Measurements from ENCODE around the gene RAB44.
A peak's percentile ranks its signal among the peaks of the same experiment; 100 is the strongest.

Gene RAB44

DNA sequence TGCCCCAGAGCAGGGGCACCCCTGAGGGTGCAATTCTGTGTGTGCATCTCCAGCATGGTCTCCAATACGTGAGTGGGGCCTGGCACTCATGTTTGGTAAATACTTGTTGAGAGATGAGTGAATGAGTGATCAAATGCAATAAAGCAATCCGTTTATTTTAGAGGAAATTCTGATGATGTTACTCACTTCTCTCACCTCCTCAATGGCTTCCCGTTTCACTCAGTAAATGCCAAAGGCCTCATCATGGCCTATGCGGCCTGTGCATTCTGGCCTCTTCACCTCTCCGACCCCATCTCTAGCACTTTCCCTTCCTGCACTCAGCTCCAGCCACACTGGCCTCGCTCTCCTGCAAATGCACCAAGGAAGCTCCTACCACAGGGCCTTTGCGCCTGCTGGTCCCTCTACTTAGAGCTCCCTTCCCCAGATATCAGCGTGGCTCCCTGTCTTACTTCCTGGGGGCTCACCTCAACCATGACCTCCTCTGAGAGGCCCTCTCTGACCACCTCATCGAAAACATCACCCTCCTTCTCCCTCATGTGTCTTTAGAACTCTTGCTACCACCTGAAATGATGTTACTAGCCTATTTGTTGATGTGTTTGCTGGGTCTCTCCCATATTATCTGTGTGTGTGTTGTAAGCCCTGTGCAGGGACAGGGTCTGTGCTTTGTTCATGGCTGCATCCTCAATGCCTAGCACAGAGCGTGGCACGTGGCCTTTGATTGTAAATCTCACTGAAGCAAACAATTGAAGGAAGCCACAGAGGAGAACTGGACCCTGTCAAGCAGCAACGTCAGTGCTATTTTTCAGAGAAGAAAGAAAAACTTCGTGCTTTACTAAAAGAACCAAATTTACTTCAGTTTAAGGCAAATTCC is 42.6 kb downstream of the RAB44 start:
- Mint-ChIP-seq H3K27me3 (peaks cover under 1% of the 10 kb centered on the region), H3K9me3 (no peaks in the 10 kb centered on the region), H3K4me3 (no peak overlapping the region), H3K4me1 (peaks cover 6% of the 10 kb centered on the region), H3K27ac (peak overlapping the region; percentile 34 to 79)
- DNase-seq: no peak
- ATAC-seq: no peak

DNA sequence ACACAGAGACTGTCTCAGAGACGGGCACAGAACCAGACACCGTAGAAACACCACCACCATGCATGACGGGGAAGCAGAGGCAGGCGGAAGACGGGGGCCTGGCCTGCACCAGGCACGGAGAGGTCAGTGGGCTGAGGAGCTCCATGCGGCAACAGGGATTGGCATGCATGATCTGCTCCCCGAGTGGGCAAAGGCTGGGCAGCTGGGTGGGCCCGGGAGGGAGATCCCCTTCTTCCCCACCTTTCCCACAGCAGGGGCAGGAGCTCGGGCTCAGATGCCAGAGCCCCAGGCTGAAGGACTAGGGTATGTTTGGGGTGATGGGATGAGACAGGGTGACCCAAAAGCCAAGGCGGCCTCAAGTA is 43.2 kb downstream of the RAB44 start:
- Mint-ChIP-seq H3K9me3 (no peaks in the 10 kb centered on the region), H3K4me3 (no peak overlapping the region), H3K27ac (peak overlapping the region; percentile 34 to 79), H3K4me1 (peaks cover 5% of the 10 kb centered on the region), H3K27me3 (no peaks in the 10 kb centered on the region)
- DNase-seq: no peak
- ATAC-seq: no peak

DNA sequence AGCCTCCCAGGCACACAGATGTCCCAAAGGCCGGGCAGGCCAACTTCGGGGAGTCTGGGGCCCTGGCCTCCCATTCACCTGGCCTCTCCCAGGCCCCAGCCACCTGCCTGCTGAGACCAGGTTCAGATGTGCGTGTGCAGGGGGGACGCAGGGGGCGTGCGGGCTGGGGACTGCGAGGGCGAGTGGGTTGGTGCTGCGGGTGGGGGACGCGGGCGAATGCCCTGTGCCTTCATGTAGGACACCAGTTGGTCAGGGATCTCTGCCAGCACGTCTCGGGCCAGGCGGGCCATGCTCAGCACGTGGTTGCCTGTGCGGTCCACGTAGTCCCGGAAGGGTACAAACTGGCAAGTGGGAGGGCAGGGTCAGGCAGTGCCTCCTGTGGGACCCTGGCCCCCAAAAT is 44.5 kb downstream of the RAB44 start:
- Mint-ChIP-seq H3K27ac (no peak overlapping the region), H3K4me3 (no peak overlapping the region), H3K27me3 (peaks cover 9% of the 10 kb centered on the region), H3K4me1 (peaks cover 5% of the 10 kb centered on the region), H3K9me3 (no peaks in the 10 kb centered on the region)
- DNase-seq: no peak
- peak; percentile 29 for ATAC-seq

DNA sequence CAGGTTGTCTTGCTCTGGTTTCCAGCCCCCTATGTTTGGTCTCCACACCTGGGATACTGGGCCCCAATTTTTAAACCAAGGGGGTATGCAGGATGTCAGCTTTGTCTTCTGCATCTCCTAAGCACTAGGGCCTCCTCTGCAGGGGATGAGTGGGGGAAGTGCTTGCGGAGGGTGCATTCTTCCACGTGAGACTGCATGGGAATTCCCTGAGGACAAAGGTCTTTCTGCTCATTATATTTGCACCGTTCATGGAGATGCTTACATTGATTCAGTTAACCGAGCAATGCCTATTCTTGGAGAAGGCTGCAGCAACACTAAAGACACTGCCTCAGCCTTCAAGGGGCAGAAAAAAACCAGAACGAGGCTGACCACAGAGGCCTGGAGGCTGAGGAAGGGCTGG is 45.4 kb downstream of the RAB44 start:
- H3K9me3 Mint-ChIP-seq: no peaks in the 10 kb centered on the region
- peaks cover 9% of the 10 kb centered on the region for H3K27me3 Mint-ChIP-seq
- H3K27ac Mint-ChIP-seq: peak overlapping the region in 1 of 2 donors; percentile 5
- peaks cover 5% of the 10 kb centered on the region for H3K4me1 Mint-ChIP-seq
- ATAC-seq (no peak), DNase-seq (no peak)
- no peak overlapping the region for H3K4me3 Mint-ChIP-seq

DNA sequence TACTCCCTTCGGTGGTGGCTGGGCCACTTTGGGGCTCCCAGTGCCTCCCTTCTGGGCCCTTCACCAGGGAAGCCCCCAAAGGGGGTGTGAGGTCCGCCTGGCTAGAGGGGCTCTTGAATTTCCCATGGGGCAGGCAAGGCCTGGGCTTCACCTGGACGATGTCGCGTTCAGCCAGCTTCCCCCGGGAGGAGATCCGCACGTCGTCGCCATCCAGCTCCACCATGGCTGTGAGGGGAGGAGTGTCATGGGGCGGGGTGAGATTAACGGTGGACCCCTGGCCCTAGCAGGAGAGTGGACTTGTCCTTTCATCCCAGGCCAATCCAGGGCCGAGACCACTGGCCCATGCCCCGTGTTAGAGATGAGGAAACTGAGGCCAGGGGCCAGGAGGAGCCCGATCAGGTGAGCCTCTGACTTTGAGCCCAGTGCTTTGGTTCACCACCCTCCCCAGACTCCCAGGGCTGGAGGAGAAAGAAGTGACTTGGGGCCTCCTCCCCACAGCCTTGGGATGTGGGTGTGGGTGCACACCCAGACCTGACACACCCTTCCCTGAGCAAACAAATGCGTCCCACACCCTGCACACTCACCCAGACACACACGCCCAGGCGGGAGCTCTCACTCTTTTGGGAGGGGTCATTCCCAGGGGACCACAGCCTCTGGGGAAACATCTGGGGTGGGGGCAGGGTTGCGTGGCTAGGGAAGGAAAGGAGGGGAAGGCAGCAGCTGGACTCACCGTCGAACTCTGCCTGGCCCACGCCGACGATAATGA is 46.1 kb downstream of the RAB44 start:
- H3K27me3 Mint-ChIP-seq: peaks cover 9% of the 10 kb centered on the region
- peaks cover 0 to 7% of the 10 kb centered on the region in 2 donors for H3K9me3 Mint-ChIP-seq
- H3K27ac Mint-ChIP-seq: peak overlapping the region in 1 of 2 donors; percentile 54
- peaks cover 5% of the 10 kb centered on the region for H3K4me1 Mint-ChIP-seq
- ATAC-seq (no peak), DNase-seq (no peak)
- no peak overlapping the region for H3K4me3 Mint-ChIP-seq

DNA sequence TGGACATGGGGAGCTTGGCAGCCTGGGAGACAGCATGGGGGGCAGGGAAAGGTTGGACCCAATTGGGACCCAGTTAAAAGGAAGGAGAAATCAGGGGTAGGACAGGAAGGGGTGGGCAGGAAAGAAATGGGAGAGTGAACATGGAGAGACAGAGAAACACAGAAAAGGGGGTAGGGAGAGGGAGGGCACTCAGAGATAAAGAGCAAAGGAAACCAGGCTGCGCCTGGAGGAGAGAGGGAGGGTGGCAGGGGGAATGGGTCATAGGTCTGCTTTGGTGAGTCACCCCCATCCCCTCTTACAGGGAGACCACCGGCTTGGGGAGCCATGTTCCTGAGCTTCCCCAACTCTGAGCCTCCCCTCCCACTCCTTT is 46.7 kb downstream of the RAB44 start:
- peak overlapping the region in 1 of 2 donors; percentile 55 for H3K27ac Mint-ChIP-seq
- ATAC-seq (no peak), DNase-seq (no peak)
- H3K9me3 Mint-ChIP-seq: peaks cover 0 to 12% of the 10 kb centered on the region in 2 donors
- H3K27me3 Mint-ChIP-seq: peaks cover 9% of the 10 kb centered on the region
- H3K4me3 Mint-ChIP-seq: no peak overlapping the region
- H3K4me1 Mint-ChIP-seq: peaks cover 5% of the 10 kb centered on the region

DNA sequence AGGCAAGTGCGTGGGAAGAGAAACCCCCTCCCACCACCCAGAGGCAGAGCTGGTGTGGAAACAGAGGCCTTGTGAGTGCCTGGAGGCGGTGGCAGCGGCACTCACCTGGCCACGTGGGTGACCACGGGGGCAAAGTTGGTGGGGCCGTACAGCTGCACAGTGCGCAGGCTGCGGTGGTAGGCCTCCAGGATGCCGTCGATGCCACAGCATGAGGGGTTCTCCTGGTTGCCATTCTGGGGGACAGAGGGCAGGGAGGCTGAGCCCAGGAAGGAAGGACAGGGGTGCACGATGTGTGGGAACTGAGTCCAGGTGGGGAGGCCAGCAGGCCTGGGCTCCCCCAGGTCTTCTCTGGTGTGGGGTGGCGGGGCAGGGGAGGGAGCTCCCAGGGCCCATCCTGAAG is 47.7 kb downstream of the RAB44 start:
- ATAC-seq (no peak), DNase-seq (no peak)
- peaks cover 9% of the 10 kb centered on the region for H3K27me3 Mint-ChIP-seq
- H3K9me3 Mint-ChIP-seq: peaks cover 0 to 16% of the 10 kb centered on the region in 2 donors
- H3K4me3 Mint-ChIP-seq: no peak overlapping the region
- peaks cover 5% of the 10 kb centered on the region for H3K4me1 Mint-ChIP-seq
- no peak overlapping the region for H3K27ac Mint-ChIP-seq

DNA sequence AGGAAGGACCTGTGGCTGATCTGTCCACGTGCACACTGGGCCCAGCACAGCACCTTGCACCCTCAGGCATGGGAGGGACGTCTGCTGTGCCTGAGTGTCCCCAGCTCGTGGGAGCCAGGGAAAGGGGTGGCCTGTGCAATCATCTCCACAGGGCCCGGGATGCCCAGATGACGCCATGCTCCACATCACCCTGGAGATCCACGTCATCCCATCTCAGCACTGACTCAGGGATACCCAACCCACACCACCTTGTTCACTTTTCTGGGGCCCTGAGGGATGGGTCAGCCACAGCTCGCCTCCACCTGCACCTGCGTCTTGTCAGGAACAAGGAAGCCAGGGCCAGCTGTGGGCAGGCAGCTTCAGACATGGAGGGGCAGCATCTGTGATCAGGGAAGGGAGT is 48.2 kb downstream of the RAB44 start:
- ATAC-seq (no peak), DNase-seq (no peak)
- Mint-ChIP-seq H3K4me3 (no peak overlapping the region), H3K27ac (no peak overlapping the region), H3K27me3 (peaks cover 9% of the 10 kb centered on the region), H3K4me1 (peaks cover 5% of the 10 kb centered on the region), H3K9me3 (peaks cover 0 to 16% of the 10 kb centered on the region in 2 donors)

DNA sequence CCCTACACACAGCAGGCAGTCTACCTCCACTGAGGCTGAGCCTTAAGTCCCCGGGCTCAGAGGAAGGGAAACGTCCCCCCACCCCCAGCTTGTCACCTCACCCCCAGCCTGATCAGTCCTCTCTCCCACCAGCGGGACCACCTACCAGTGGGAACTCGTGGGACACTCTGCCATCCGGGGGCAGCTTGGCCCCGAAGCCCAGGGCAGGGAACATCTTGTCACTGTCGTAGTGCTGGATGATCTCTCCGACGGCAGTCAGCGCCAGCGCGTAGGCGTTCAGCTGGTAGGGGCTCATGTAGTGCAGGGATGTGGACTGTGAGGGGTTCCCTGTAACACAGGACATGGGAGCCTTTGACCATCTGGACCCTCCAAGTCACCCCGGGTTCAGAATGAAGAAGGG is 48.6 kb downstream of the RAB44 start:
- DNase-seq: no peak
- peaks cover 9% of the 10 kb centered on the region for H3K27me3 Mint-ChIP-seq

DNA sequence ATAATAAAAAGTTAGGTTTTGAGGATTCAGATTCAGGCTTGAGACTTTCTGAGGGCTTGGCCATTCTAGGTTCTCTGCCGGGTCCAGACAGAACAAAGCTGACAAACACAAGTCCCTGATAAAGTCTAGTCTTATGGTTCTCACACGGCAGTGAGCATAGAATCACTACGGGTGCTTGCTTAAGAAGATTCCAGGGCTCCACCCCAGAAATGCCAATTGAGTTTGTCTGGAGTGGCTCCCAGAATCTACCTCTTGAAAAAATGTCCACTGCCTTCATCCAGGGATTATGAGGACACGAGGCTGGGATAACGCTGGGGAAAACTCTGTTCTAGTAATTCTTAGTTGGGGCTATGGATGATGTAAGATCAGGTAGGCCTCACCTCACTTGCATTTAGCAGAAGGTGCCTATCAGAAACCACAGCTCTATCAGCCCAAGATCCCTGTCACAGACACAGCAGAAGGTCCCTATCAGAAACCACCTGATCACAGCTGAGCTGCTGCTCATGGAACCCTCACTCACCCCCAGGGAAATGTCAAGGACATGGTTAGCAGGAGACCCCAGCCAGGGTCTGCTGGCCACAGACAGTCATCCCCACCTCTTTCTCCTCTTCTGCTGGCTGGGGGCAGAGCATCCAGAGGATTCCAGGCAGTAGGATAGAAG is 52.3 kb downstream of the RAB44 start:
- Mint-ChIP-seq H3K4me1 (peaks cover 35% of the 10 kb centered on the region), H3K4me3 (no peak overlapping the region), H3K27me3 (peaks cover 9% of the 10 kb centered on the region), H3K9me3 (peaks cover 0 to 16% of the 10 kb centered on the region in 2 donors), H3K27ac (no peak overlapping the region)
- ATAC-seq: no peak
- DNase-seq: no peak

More for the DNA sequence above, 48.6 kb downstream of the RAB44 start:
- Mint-ChIP-seq H3K9me3 (peaks cover 0 to 16% of the 10 kb centered on the region in 2 donors), H3K4me1 (peaks cover 5% of the 10 kb centered on the region), H3K4me3 (no peak overlapping the region), H3K27ac (no peak overlapping the region)
- ATAC-seq: no peak

DNA sequence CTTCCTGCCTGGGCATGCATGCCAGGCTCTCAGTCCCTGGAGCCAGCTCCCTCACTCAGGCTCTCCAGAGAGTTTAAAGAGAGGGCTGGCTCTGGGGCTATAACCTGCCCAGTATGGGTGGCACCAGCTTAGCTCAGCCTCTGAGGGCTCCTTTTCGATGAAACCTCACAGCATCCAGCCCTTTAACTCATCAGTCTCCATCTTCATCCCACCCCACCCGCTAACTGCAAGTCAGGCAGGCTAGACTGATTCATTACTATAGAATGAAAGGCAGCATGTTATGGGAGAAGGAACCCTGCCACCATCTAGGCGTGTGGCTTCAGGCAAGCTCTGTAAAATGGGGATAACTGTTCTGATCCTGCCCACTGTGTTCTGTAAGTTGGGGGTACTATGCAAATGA is 53.5 kb downstream of the RAB44 start:
- Mint-ChIP-seq H3K27ac (peak overlapping the region in 1 of 2 donors; percentile 48), H3K27me3 (peaks cover 9% of the 10 kb centered on the region), H3K9me3 (peaks cover 0 to 16% of the 10 kb centered on the region in 2 donors), H3K4me3 (no peak overlapping the region), H3K4me1 (peaks cover 46% of the 10 kb centered on the region)
- no peak for ATAC-seq
- DNase-seq: no peak

DNA sequence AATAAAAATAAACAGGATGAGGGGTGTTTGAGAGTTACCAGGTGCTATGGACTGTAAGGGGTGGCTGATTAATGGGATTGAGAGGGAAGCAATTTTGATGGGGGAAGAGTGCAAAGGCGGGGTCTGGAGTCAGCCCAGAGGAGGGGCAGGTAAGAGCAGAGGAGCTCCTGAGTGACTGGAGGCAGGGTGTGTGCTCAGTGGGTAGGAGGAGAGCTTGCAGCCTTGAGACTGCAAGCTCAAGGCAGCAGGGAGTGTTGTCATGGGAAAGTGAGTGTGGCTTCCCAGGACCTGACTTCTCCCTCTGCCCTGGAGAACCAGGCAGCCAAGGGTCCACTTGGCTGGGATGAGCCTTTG is 54.2 kb downstream of the RAB44 start:
- H3K9me3 Mint-ChIP-seq: peaks cover 0 to 16% of the 10 kb centered on the region in 2 donors
- peak overlapping the region; percentile 81 to 93 for H3K27ac Mint-ChIP-seq
- H3K27me3 Mint-ChIP-seq: peaks cover 4% of the 10 kb centered on the region
- ATAC-seq (no peak), DNase-seq (no peak)
- H3K4me3 Mint-ChIP-seq: no peak overlapping the region
- H3K4me1 Mint-ChIP-seq: peaks cover 53% of the 10 kb centered on the region

DNA sequence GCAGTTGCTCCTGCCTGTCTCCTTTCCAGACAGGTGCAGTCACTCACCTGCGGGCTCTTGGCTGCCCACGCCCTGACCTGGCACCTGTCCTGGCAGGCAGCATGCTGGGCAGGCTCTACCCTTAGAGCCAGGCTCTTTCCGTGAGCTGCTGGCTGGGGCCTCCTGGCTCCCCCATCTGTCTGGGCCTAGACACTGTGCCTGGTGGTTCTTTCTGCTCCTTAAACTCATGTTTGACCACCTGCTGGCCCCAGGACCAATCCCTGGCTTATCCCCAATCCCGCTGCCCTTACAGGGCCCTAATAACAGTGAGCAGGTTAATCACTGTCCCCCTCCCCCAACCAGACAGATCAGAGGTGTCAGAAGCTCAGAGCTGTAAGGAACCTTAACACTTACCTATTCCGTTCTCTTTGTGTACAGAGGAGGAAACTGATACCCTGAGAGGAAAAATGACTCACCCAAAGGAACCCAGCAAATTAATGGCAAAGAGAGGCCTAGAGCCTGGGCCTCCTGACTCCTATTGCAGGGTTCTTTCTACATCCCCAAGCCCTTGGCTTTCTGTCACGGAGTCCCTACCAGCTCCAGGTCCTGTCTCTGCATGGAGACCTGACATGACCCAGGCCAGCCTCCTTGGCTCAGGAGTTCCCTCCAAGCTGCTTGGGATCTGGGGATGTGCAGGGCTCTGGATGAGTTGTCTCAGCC is 54.7 kb downstream of the RAB44 start:
- Mint-ChIP-seq H3K4me1 (peaks cover 59% of the 10 kb centered on the region), H3K27me3 (no peaks in the 10 kb centered on the region), H3K9me3 (peaks cover 0 to 16% of the 10 kb centered on the region in 2 donors), H3K27ac (peak overlapping the region; percentile 93 to 94), H3K4me3 (peak overlapping the region; percentile 50 to 61)
- DNase-seq: peak in 1 of 2 donors; percentile 32
- ATAC-seq: peak; percentile 75

DNA sequence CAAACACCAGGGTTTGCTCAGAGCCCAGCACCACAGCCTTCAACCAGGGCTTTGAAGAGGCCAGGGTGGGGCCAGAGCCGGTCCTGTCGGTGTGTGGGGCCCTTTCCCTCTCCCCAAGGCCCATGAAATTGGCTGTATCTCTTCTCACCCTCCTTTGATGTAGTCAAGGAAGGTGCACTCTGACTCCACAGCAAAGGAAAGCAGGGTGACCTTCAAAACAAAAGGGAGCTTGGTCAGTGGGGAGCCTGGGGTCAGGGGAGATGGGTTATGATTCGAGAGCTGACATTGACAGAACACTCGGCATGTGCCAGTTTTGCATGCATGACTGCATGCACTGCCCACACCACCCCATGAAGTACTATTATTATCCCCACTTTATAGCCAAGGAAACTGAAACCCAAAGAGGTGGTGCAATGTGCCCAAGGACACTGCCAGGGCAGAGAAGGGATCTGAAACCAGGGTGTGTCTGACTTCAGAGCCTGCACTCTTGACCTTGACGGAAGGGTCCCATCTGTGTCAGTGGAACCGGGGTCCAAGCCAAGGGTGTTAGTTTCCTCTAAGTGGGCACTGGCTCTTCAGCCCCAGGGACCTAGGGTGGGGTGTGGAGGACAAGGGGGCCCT is 55.4 kb downstream of the RAB44 start:
- peak overlapping the region; percentile 50 to 61 for H3K4me3 Mint-ChIP-seq
- H3K27ac Mint-ChIP-seq: peak overlapping the region; percentile 93 to 94
- H3K9me3 Mint-ChIP-seq: peaks cover 0 to 16% of the 10 kb centered on the region in 2 donors
- H3K4me1 Mint-ChIP-seq: peaks cover 63% of the 10 kb centered on the region
- DNase-seq (peak in 1 of 2 donors; percentile 20), ATAC-seq (peak; percentile 33)
- H3K27me3 Mint-ChIP-seq: no peaks in the 10 kb centered on the region
